ENCODE results near the gene SLC12A7. TPM values are rescaled to one million over a fixed set of nuclear protein-coding genes. Genes with fewer than 3 reads are reported as not detected.

Gene SLC12A7
- total and polyA plus RNA-seq, 9 of the 15 experiments (the other 6 are each of a cell fraction or from before 2014, with no cell fraction given) = 0.01 to 3.1 (median 0.56) TPM

Small RNA genes within 50 kb of the gene (microRNA-seq; reads per million reads assigned to microRNA genes)
- not detected for gene MIR4635 (ENCODE audit: borderline microRNAs expressed)

Small RNA genes within 50 kb of the gene (small RNA-seq; reads per million reads assigned to genes)
- gene MIR4635 = not detected

Other genes starting within 250 kb of the SLC12A7 start
- 52.8 and 58.5 TPM in 2 replicates for gene BRD9, start 219.3 kb downstream of the SLC12A7 start, total RNA-seq (2014; rRNA removed)
- gene BRD9, start 219.3 kb downstream of the SLC12A7 start, total RNA-seq (2014; rRNA removed; fragmentation: Illumina TruSeq; extraction: Trizol) = 37.9 and 39.5 TPM in 2 replicates
- 43.1 and 44.9 TPM in 2 replicates for gene BRD9, start 219.3 kb downstream of the SLC12A7 start, total RNA-seq (2015; rRNA removed; fragmentation: Illumina TruSeq; extraction: Trizol)
- 62.3 and 68.7 TPM in 2 replicates for gene BRD9, start 219.3 kb downstream of the SLC12A7 start, total RNA-seq (2021)
- 17.3 and 18.0 TPM in 2 replicates for gene BRD9, start 219.3 kb downstream of the SLC12A7 start, polyA plus RNA-seq (2011; rRNA removed)
- gene BRD9, start 219.3 kb downstream of the SLC12A7 start, polyA plus RNA-seq (2014; fragmentation: Illumina TruSeq; extraction: Trizol) = 49.7 and 54.7 TPM in 2 replicates
- gene BRD9, start 219.3 kb downstream of the SLC12A7 start, polyA plus RNA-seq (2014; fragmentation: Nextera tagmentation; extraction: Ambion mirVana) = 1 to 10 TPM; 2.4 to 3.7 TPM
- 51.8 and 56.4 TPM in 2 replicates for gene BRD9, start 219.3 kb downstream of the SLC12A7 start, polyA plus RNA-seq (2014; rRNA removed)
- gene TRIP13, start 219.2 kb downstream of the SLC12A7 start, total RNA-seq (2014; rRNA removed) = 48.2 and 68.7 TPM in 2 replicates
- 55.2 and 56.8 TPM in 2 replicates for gene TRIP13, start 219.2 kb downstream of the SLC12A7 start, total RNA-seq (2014; rRNA removed; fragmentation: Illumina TruSeq; extraction: Trizol)
- 45.1 and 50.8 TPM in 2 replicates for gene TRIP13, start 219.2 kb downstream of the SLC12A7 start, total RNA-seq (2015; rRNA removed; fragmentation: Illumina TruSeq; extraction: Trizol)
- gene TRIP13, start 219.2 kb downstream of the SLC12A7 start, total RNA-seq (2021) = 50.0 and 53.2 TPM in 2 replicates
- gene TRIP13, start 219.2 kb downstream of the SLC12A7 start, polyA plus RNA-seq (2011; rRNA removed) = 93.2 and 116 TPM in 2 replicates
- 62.6 and 73.0 TPM in 2 replicates for gene TRIP13, start 219.2 kb downstream of the SLC12A7 start, polyA plus RNA-seq (2014; fragmentation: Illumina TruSeq; extraction: Trizol)
- 10 to 100 TPM; 24.1 to 28.9 TPM for gene TRIP13, start 219.2 kb downstream of the SLC12A7 start, polyA plus RNA-seq (2014; fragmentation: Nextera tagmentation; extraction: Ambion mirVana)
- gene TRIP13, start 219.2 kb downstream of the SLC12A7 start, polyA plus RNA-seq (2014; rRNA removed) = 65.2 and 73.4 TPM in 2 replicates
- gene NKD2, start 103.3 kb downstream of the SLC12A7 start, total RNA-seq (2014; rRNA removed) = 0.12 and 0.64 TPM in 2 replicates
- gene NKD2, start 103.3 kb downstream of the SLC12A7 start, total RNA-seq (2014; rRNA removed; fragmentation: Illumina TruSeq; extraction: Trizol) = not detected in 2 replicates
- gene NKD2, start 103.3 kb downstream of the SLC12A7 start, total RNA-seq (2015; rRNA removed; fragmentation: Illumina TruSeq; extraction: Trizol) = not detected in 2 replicates
- 0.35 and 0.38 TPM in 2 replicates for gene NKD2, start 103.3 kb downstream of the SLC12A7 start, total RNA-seq (2021)
- gene NKD2, start 103.3 kb downstream of the SLC12A7 start, polyA plus RNA-seq (2011; rRNA removed) = 0.20 and 0.65 TPM in 2 replicates
- gene NKD2, start 103.3 kb downstream of the SLC12A7 start, polyA plus RNA-seq (2014; fragmentation: Illumina TruSeq; extraction: Trizol) = not detected in 2 replicates
- not detected for gene NKD2, start 103.3 kb downstream of the SLC12A7 start, polyA plus RNA-seq (2014; fragmentation: Nextera tagmentation; extraction: Ambion mirVana)
- 0.09 TPM in 1 of 2 replicates, not detected in the other for gene NKD2, start 103.3 kb downstream of the SLC12A7 start, polyA plus RNA-seq (2014; rRNA removed)
- gene SLC6A19, start 89.5 kb upstream of the SLC12A7 start, total RNA-seq (2014; rRNA removed) = 0.59 and 1.3 TPM in 2 replicates
- gene SLC6A19, start 89.5 kb upstream of the SLC12A7 start, total RNA-seq (2014; rRNA removed; fragmentation: Illumina TruSeq; extraction: Trizol) = 0.26 and 0.47 TPM in 2 replicates
- gene SLC6A19, start 89.5 kb upstream of the SLC12A7 start, total RNA-seq (2015; rRNA removed; fragmentation: Illumina TruSeq; extraction: Trizol) = 0.43 and 0.49 TPM in 2 replicates
- 1.3 and 1.6 TPM in 2 replicates for gene SLC6A19, start 89.5 kb upstream of the SLC12A7 start, total RNA-seq (2021)
- 0.26 and 0.65 TPM in 2 replicates for gene SLC6A19, start 89.5 kb upstream of the SLC12A7 start, polyA plus RNA-seq (2011; rRNA removed)
- gene SLC6A19, start 89.5 kb upstream of the SLC12A7 start, polyA plus RNA-seq (2014; fragmentation: Illumina TruSeq; extraction: Trizol) = 0.74 and 1.1 TPM in 2 replicates
- under 1 TPM; 0.03 to 0.04 TPM for gene SLC6A19, start 89.5 kb upstream of the SLC12A7 start, polyA plus RNA-seq (2014; fragmentation: Nextera tagmentation; extraction: Ambion mirVana)
- gene SLC6A19, start 89.5 kb upstream of the SLC12A7 start, polyA plus RNA-seq (2014; rRNA removed) = 1.0 and 1.1 TPM in 2 replicates
- gene SLC6A18, start 113.3 kb upstream of the SLC12A7 start, total RNA-seq (2014; rRNA removed) = not detected in 2 replicates
- gene SLC6A18, start 113.3 kb upstream of the SLC12A7 start, total RNA-seq (2014; rRNA removed; fragmentation: Illumina TruSeq; extraction: Trizol) = not detected in 2 replicates
- not detected in 2 replicates for gene SLC6A18, start 113.3 kb upstream of the SLC12A7 start, total RNA-seq (2015; rRNA removed; fragmentation: Illumina TruSeq; extraction: Trizol)
- not detected in 2 replicates for gene SLC6A18, start 113.3 kb upstream of the SLC12A7 start, total RNA-seq (2021)
- not detected in 2 replicates for gene SLC6A18, start 113.3 kb upstream of the SLC12A7 start, polyA plus RNA-seq (2011; rRNA removed)
- not detected in 2 replicates for gene SLC6A18, start 113.3 kb upstream of the SLC12A7 start, polyA plus RNA-seq (2014; fragmentation: Illumina TruSeq; extraction: Trizol)
- gene SLC6A18, start 113.3 kb upstream of the SLC12A7 start, polyA plus RNA-seq (2014; fragmentation: Nextera tagmentation; extraction: Ambion mirVana) = not detected
- gene SLC6A18, start 113.3 kb upstream of the SLC12A7 start, polyA plus RNA-seq (2014; rRNA removed) = not detected in 2 replicates
- 1.7 and 2.5 TPM in 2 replicates for gene TERT, start 183.0 kb upstream of the SLC12A7 start, total RNA-seq (2014; rRNA removed)
- gene TERT, start 183.0 kb upstream of the SLC12A7 start, total RNA-seq (2014; rRNA removed; fragmentation: Illumina TruSeq; extraction: Trizol) = 0.41 and 0.44 TPM in 2 replicates
- 0.54 and 0.83 TPM in 2 replicates for gene TERT, start 183.0 kb upstream of the SLC12A7 start, total RNA-seq (2015; rRNA removed; fragmentation: Illumina TruSeq; extraction: Trizol)
- 3.3 and 3.4 TPM in 2 replicates for gene TERT, start 183.0 kb upstream of the SLC12A7 start, total RNA-seq (2021)
- gene TERT, start 183.0 kb upstream of the SLC12A7 start, polyA plus RNA-seq (2011; rRNA removed) = 1.4 and 2.7 TPM in 2 replicates
- 0.48 and 1.00 TPM in 2 replicates for gene TERT, start 183.0 kb upstream of the SLC12A7 start, polyA plus RNA-seq (2014; fragmentation: Illumina TruSeq; extraction: Trizol)
- gene TERT, start 183.0 kb upstream of the SLC12A7 start, polyA plus RNA-seq (2014; fragmentation: Nextera tagmentation; extraction: Ambion mirVana) = under 1 TPM in 1 of 2 experiments, not detected in 1; 0.08 TPM
- 2.2 and 4.5 TPM in 2 replicates for gene TERT, start 183.0 kb upstream of the SLC12A7 start, polyA plus RNA-seq (2014; rRNA removed)
- gene CLPTM1L, start 233.0 kb upstream of the SLC12A7 start, total RNA-seq (2014; rRNA removed) = 217 and 249 TPM in 2 replicates
- gene CLPTM1L, start 233.0 kb upstream of the SLC12A7 start, total RNA-seq (2014; rRNA removed; fragmentation: Illumina TruSeq; extraction: Trizol) = 132 and 136 TPM in 2 replicates
- gene CLPTM1L, start 233.0 kb upstream of the SLC12A7 start, total RNA-seq (2015; rRNA removed; fragmentation: Illumina TruSeq; extraction: Trizol) = 177 and 179 TPM in 2 replicates
- 145 and 152 TPM in 2 replicates for gene CLPTM1L, start 233.0 kb upstream of the SLC12A7 start, total RNA-seq (2021)
- gene CLPTM1L, start 233.0 kb upstream of the SLC12A7 start, polyA plus RNA-seq (2011; rRNA removed) = 130 and 184 TPM in 2 replicates
- 198 and 213 TPM in 2 replicates for gene CLPTM1L, start 233.0 kb upstream of the SLC12A7 start, polyA plus RNA-seq (2014; fragmentation: Illumina TruSeq; extraction: Trizol)
- 10 to 100 TPM in 1 of 2 experiments, 1 to 10 TPM in 1; 3.5 to 14.1 TPM for gene CLPTM1L, start 233.0 kb upstream of the SLC12A7 start, polyA plus RNA-seq (2014; fragmentation: Nextera tagmentation; extraction: Ambion mirVana)
- 180 and 181 TPM in 2 replicates for gene CLPTM1L, start 233.0 kb upstream of the SLC12A7 start, polyA plus RNA-seq (2014; rRNA removed)

Data from K562 (cell line).